ENCODE data around the gene ERAS. TPM values are rescaled to one million over a fixed set of nuclear protein-coding genes. Genes with fewer than 3 reads are reported as not detected.
"Not testable (repeated sequence)": the region's sequence is repeated elsewhere in the genome, so short reads cannot be mapped to it uniquely, and the experiment has no call there.

ERAS gene
- total RNA-seq, 1 experiment from 2014 or later, result not detected

- Histone ChIP-seq H3K27me3 (replicated peaks) (no peaks in the 10 kb centered on the region), H3K9me3 (replicated peaks) (no peaks in the 10 kb centered on the region), H3K36me3 (0 out of 2 replicates have a peak, but pooled peaks cover 4% of the 10 kb centered on the region), H3K4me3 (no peak overlapping the region), H3K27ac (no peak overlapping the region), H3K4me1 (replicated peaks) (no peaks in the 10 kb centered on the region)
- DNase-seq (ENCODE audit: low read depth in 1 of 2, low spot score in 2 of 2), result no peak
Measured at GRCh38 chrX:48806081-48806480, 20.2 kb upstream of the ERAS start.

- Histone ChIP-seq H3K4me1 (replicated peaks) (no peaks in the 10 kb centered on the region), H3K27ac (no peak overlapping the region), H3K36me3 (no peaks in the 10 kb centered on the region), H3K4me3 (no peak overlapping the region), H3K27me3 (replicated peaks) (no peaks in the 10 kb centered on the region), H3K9me3 (replicated peaks) (no peaks in the 10 kb centered on the region)
- DNase-seq (ENCODE audit: low read depth in 1 of 2, low spot score in 2 of 2), result no peak
Measured at GRCh38 chrX:48813644-48814043, 12.7 kb upstream of the ERAS start.

- Histone ChIP-seq H3K36me3 (no peaks in the 10 kb centered on the region), H3K9me3 (replicated peaks) (no peaks in the 10 kb centered on the region), H3K4me1 (replicated peaks) (no peaks in the 10 kb centered on the region), H3K27ac (no peak overlapping the region), H3K27me3 (replicated peaks) (no peaks in the 10 kb centered on the region), H3K4me3 (no peak overlapping the region)
- DNase-seq (ENCODE audit: low read depth in 1 of 2, low spot score in 2 of 2), result no peak
Measured at GRCh38 chrX:48814722-48815121, 11.6 kb upstream of the ERAS start.

- Histone ChIP-seq H3K27me3 (replicated peaks) (no peaks in the 10 kb centered on the region), H3K4me1 (replicated peaks) (no peaks in the 10 kb centered on the region), H3K9me3 (replicated peaks) (no peaks in the 10 kb centered on the region), H3K4me3 (no peak overlapping the region), H3K36me3 (no peaks in the 10 kb centered on the region), H3K27ac (no peak overlapping the region)
- DNase-seq (ENCODE audit: low read depth in 1 of 2, low spot score in 2 of 2), result no peak
Measured at GRCh38 chrX:48815266-48815665, 11.0 kb upstream of the ERAS start.

GRCh38 chrX:48816014-48816810, 10.1 kb upstream of the ERAS start:
- no peak overlapping the region for H3K27ac ChIP-seq
- no peak for DNase-seq (ENCODE audit: low read depth in 1 of 2, low spot score in 2 of 2)
- H3K9me3 ChIP-seq (replicated peaks), result no peaks in the 10 kb centered on the region
- H3K36me3 ChIP-seq, result no peaks in the 10 kb centered on the region
- no peak overlapping the region for H3K4me3 ChIP-seq
- no peaks in the 10 kb centered on the region for H3K4me1 ChIP-seq (replicated peaks)
- no peaks in the 10 kb centered on the region for H3K27me3 ChIP-seq (replicated peaks)

- H3K9me3 ChIP-seq (replicated peaks), result no peaks in the 10 kb centered on the region
- no peak overlapping the region for H3K4me3 ChIP-seq
- no peaks in the 10 kb centered on the region for H3K4me1 ChIP-seq (replicated peaks)
- no peaks in the 10 kb centered on the region for H3K36me3 ChIP-seq
- no peak for DNase-seq (ENCODE audit: low read depth in 1 of 2, low spot score in 2 of 2)
- no peaks in the 10 kb centered on the region for H3K27me3 ChIP-seq (replicated peaks)
- no peak overlapping the region for H3K27ac ChIP-seq
Measured at GRCh38 chrX:48818098-48818497, 8.2 kb upstream of the ERAS start.

- peaks cover 5% of the 10 kb centered on the region; the same call in 1 of the 2 replicates for H3K36me3 ChIP-seq
- H3K4me3 ChIP-seq, result no peak overlapping the region
- H3K4me1 ChIP-seq (replicated peaks), result no peaks in the 10 kb centered on the region
- no peaks in the 10 kb centered on the region for H3K27me3 ChIP-seq (replicated peaks)
- DNase-seq (ENCODE audit: low read depth in 1 of 2, low spot score in 2 of 2), result no peak
- H3K27ac ChIP-seq, result no peak overlapping the region
- H3K9me3 ChIP-seq (replicated peaks), result no peaks in the 10 kb centered on the region
Measured at GRCh38 chrX:48818866-48819265, 7.4 kb upstream of the ERAS start.

GRCh38 chrX:48819394-48819793, 6.9 kb upstream of the ERAS start:
- H3K27me3 ChIP-seq (replicated peaks); H3K36me3 ChIP-seq; DNase-seq (ENCODE audit: low read depth in 1 of 2, low spot score in 2 of 2); H3K27ac ChIP-seq; H3K4me1 ChIP-seq (replicated peaks); H3K9me3 ChIP-seq (replicated peaks); H3K4me3 ChIP-seq: not testable (repeated sequence)

GRCh38 chrX:48823053-48823452, 3.3 kb upstream of the ERAS start:
- no peak for DNase-seq (ENCODE audit: low read depth in 1 of 2, low spot score in 2 of 2)
- no peak overlapping the region for H3K4me3 ChIP-seq
- no peaks in the 10 kb centered on the region for H3K27me3 ChIP-seq (replicated peaks)
- no peaks in the 10 kb centered on the region for H3K4me1 ChIP-seq (replicated peaks)
- H3K36me3 ChIP-seq, result peaks cover 5% of the 10 kb centered on the region; the same call in 1 of the 2 replicates
- no peak overlapping the region for H3K27ac ChIP-seq
- H3K9me3 ChIP-seq (replicated peaks), result no peaks in the 10 kb centered on the region

- no peak overlapping the region for H3K27ac ChIP-seq
- H3K4me1 ChIP-seq (replicated peaks), result no peaks in the 10 kb centered on the region
- H3K4me3 ChIP-seq, result no peak overlapping the region
- H3K36me3 ChIP-seq, result peaks cover 5% of the 10 kb centered on the region; the same call in 1 of the 2 replicates
- no peaks in the 10 kb centered on the region for H3K27me3 ChIP-seq (replicated peaks)
- no peaks in the 10 kb centered on the region for H3K9me3 ChIP-seq (replicated peaks)
- DNase-seq (ENCODE audit: low read depth in 1 of 2, low spot score in 2 of 2), result no peak
Measured at GRCh38 chrX:48824066-48824465, 2.2 kb upstream of the ERAS start.

- DNase-seq (ENCODE audit: low read depth in 1 of 2, low spot score in 2 of 2), result no peak
Measured at GRCh38 chrX:48826876-48827653, 752 bp downstream of the ERAS start.

GRCh38 chrX:48827654-48827968, 1.3 kb downstream of the ERAS start:
- H3K4me3 ChIP-seq, result no peak overlapping the region
- H3K36me3 ChIP-seq, result peaks cover 5% of the 10 kb centered on the region; the same call in 1 of the 2 replicates
- no peak for DNase-seq (ENCODE audit: low read depth in 1 of 2, low spot score in 2 of 2)
- no peaks in the 10 kb centered on the region for H3K9me3 ChIP-seq (replicated peaks)
- H3K27me3 ChIP-seq (replicated peaks), result no peaks in the 10 kb centered on the region
- H3K27ac ChIP-seq, result no peak overlapping the region
- H3K4me1 ChIP-seq (replicated peaks), result no peaks in the 10 kb centered on the region

More at GRCh38 chrX:48826876-48827653, 752 bp downstream of the ERAS start:
- peaks cover 5% of the 10 kb centered on the region; the same call in 1 of the 2 replicates for H3K36me3 ChIP-seq
- no peaks in the 10 kb centered on the region for H3K27me3 ChIP-seq (replicated peaks)
- H3K27ac ChIP-seq, result no peak overlapping the region
- H3K4me1 ChIP-seq (replicated peaks), result no peaks in the 10 kb centered on the region
- no peaks in the 10 kb centered on the region for H3K9me3 ChIP-seq (replicated peaks)
- H3K4me3 ChIP-seq, result no peak overlapping the region

- Histone ChIP-seq H3K4me1 (replicated peaks) (no peaks in the 10 kb centered on the region), H3K27me3 (replicated peaks) (no peaks in the 10 kb centered on the region), H3K4me3 (no peak overlapping the region)
Measured at GRCh38 chrX:48829016-48829735, 2.9 kb downstream of the ERAS start.

More at GRCh38 chrX:48829016-48829735, 2.9 kb downstream of the ERAS start:
- Histone ChIP-seq H3K9me3 (replicated peaks) (no peaks in the 10 kb centered on the region), H3K36me3 (no peaks in the 10 kb centered on the region), H3K27ac (no peak overlapping the region)
- no peak for DNase-seq (ENCODE audit: low read depth in 1 of 2, low spot score in 2 of 2)

Data from SJSA1 (cell line).